SH-SY5Y (cell line): ENCODE measurements around the gene ZNRF1.

ENCODE experiments used
- GATA2 ChIP-seq: IDR thresholded peaks from 2 replicates; pipeline ENCODE4 v1.6.1; 2011; ENCODE audit warnings: mild to moderate bottlenecking, low read depth, low read length
- GATA3 ChIP-seq: IDR thresholded peaks from 2 replicates; pipeline ENCODE4 v1.6.1; 2011; ENCODE audit warnings: low read depth, mild to moderate bottlenecking, low read length, moderate library complexity

- TF ChIP-seq GATA2, result no peak
- no peak for TF ChIP-seq GATA3
Measured at GRCh38 chr16:75032655-75033054, 33.8 kb downstream of the ZNRF1 start.
